GM23338 (cell line): ENCODE results near the gene DLGAP3.

Experiments used
- CREB1 ChIP-seq: fragments of 250-450 bp; sonication (Bioruptor Pico); IDR thresholded peaks from 2 replicates; pipeline ENCODE4 v1.5.0; 2020; ENCODE audit warnings: low read depth, mild to moderate bottlenecking, moderate library complexity
- CTCF ChIP-seq, 2 experiments: fragments of 200-600 bp in 1 of 2; sonication (generic) in 1 of 2; conservative IDR thresholded peaks; 2 replicates each; pipeline versions ENCODE4 v1.5.1 to v1.6.1; 2016 to 2017; ENCODE audit warnings: antibody characterized with exemption in 2 of 2, low read depth in 2 of 2, mild to moderate bottlenecking in 2 of 2, moderate library complexity in 1 of 2
- EZH2 ChIP-seq: fragments of 200-600 bp; sonication (generic); IDR thresholded peaks from one replicate; pipeline ENCODE4 v1.8.0; 2017; ENCODE audit warnings: antibody characterized with exemption, mild to moderate bottlenecking, low read depth; ENCODE audit not compliant: unreplicated experiment
- EZH2phosphoT487 ChIP-seq: fragments of 200-600 bp; sonication (generic); IDR thresholded peaks from one replicate; pipeline ENCODE4 v1.8.1; 2018; ENCODE audit warnings: antibody characterized with exemption; ENCODE audit not compliant: unreplicated experiment
- NANOG ChIP-seq: IDR thresholded peaks from 2 replicates; pipeline ENCODE4 v1.6.1; 2016; ENCODE audit warnings: antibody characterized with exemption, borderline replicate concordance
- POLR2AphosphoS5 ChIP-seq: IDR thresholded peaks from 2 replicates; pipeline ENCODE4 v1.6.1; 2016; ENCODE audit warnings: antibody characterized with exemption, low read depth
- REST ChIP-seq: IDR thresholded peaks from one replicate; pipeline ENCODE4 v1.6.1; 2018; ENCODE audit warnings: antibody characterized with exemption; ENCODE audit not compliant: unreplicated experiment

- TF ChIP-seq CTCF (conservative IDR thresholded peaks at IDR 0.05; ENCODE audit: low read depth in 2 of 2), result no peak
- TF ChIP-seq EZH2, result no peak
- no peak for TF ChIP-seq REST
- TF ChIP-seq POLR2AphosphoS5, result no peak
- TF ChIP-seq CREB1 (CRISPR knock-in tag), result no peak
- no peak for TF ChIP-seq NANOG
- no peak for TF ChIP-seq EZH2phosphoT487
Observed at GRCh38 chr1:34926156-34926555, 3.3 kb downstream of the DLGAP3 start.
